H1 (cell line): ENCODE measurements around the gene USP20. TPM values are rescaled to one million over a fixed set of nuclear protein-coding genes. Genes with fewer than 3 reads are reported as not detected.
A peak's percentile ranks its signal among the peaks of the same experiment; 100 is the strongest.

Experiments used
- CTCF ChIA-PET: fragments of 300-600 bp; sonication (Branson Sonifier 250); formaldehyde crosslinking; loops from one replicate; lab custom pipeline; 2021; ENCODE audit not compliant: partially characterized antibody; lab: Charles Lee
- POLR2A ChIA-PET: fragments of 300-600 bp; sonication (Branson Sonifier 250); formaldehyde crosslinking; loops from one replicate; lab custom pipeline; 2021; ENCODE audit warnings: inconsistent platforms; ENCODE audit not compliant: partially characterized antibody; lab: Charles Lee
- DNase-seq, 2 experiments: peaks; one replicate each; pipeline versions ENCODE4 v3.0.0 to v3.0.0-alpha.2; 2010 to 2022; ENCODE audit warnings: low spot score in 2 of 2, low read depth in 1 of 2, mixed read lengths in 1 of 2
- FAIRE-seq: peaks from 2 replicates; lab custom pipeline; 2011; peaks lifted over from hg19 to GRCh38; lab: Jason Lieb, UNC
- H2AFZ ChIP-seq: 2 replicates; pipeline ENCODE4 v1.8.1; 2012; ENCODE audit warnings: low read length, inconsistent platforms
- H2AK5ac ChIP-seq: 2 replicates; pipeline ENCODE4 v1.6.1; 2013; ENCODE audit warnings: low read depth, low read length
- H2BK120ac ChIP-seq: replicated peaks from 2 replicates; pipeline ENCODE3; 2013; ENCODE audit warnings: low read depth, low read length, inconsistent platforms
- H2BK12ac ChIP-seq: 2 replicates; pipeline ENCODE4 v1.6.1; 2013; ENCODE audit warnings: low read depth, low read length
- H2BK15ac ChIP-seq: 2 replicates; pipeline ENCODE4 v1.6.1; 2013; ENCODE audit warnings: low read length
- H2BK20ac ChIP-seq: 2 replicates; pipeline ENCODE4 v1.6.1; 2013; ENCODE audit warnings: low read length
- H2BK5ac ChIP-seq: 2 replicates; pipeline ENCODE4 v1.6.1; 2013; ENCODE audit warnings: low read depth, low read length
- H3K14ac ChIP-seq: 2 replicates; pipeline ENCODE4 v1.6.1; 2013; ENCODE audit warnings: inconsistent platforms; ENCODE audit not compliant: insufficient read length
- H3K18ac ChIP-seq: 2 replicates; pipeline ENCODE4 v1.6.1; 2013; ENCODE audit warnings: low read length; ENCODE audit errors: extremely low read depth
- H3K23ac ChIP-seq: 2 replicates; pipeline ENCODE4 v1.6.1; 2013; ENCODE audit warnings: inconsistent platforms; ENCODE audit not compliant: insufficient read length
- H3K23me2 ChIP-seq: 2 replicates; pipeline ENCODE4 v1.6.1; 2013; ENCODE audit warnings: low read depth, low read length
- H3K27ac ChIP-seq: 2 replicates; pipeline ENCODE4 v1.6.1; 2011; ENCODE audit warnings: low read depth, low read length, inconsistent platforms
- H3K27me3 ChIP-seq, 4 experiments: replicated peaks in 1 of 4; 1 replicate in 1 of 4; 2 replicates in 3 of 4; pipeline versions ENCODE4 v1.6.1 to v1.8.1; 2011 to 2013; ENCODE audit warnings: low read length in 3 of 4, mild to moderate bottlenecking in 3 of 4, inconsistent platforms in 2 of 4, mixed read lengths in 2 of 4, moderate library complexity in 1 of 4; ENCODE audit not compliant: control insufficient read depth in 3 of 4, insufficient read depth in 3 of 4; ENCODE audit errors: extremely low read depth in 1 of 4
- H3K36me3 ChIP-seq, 4 experiments: 2 replicates each; pipeline versions ENCODE4 v1.6.1 to v1.8.1; 2011 to 2013; ENCODE audit warnings: mild to moderate bottlenecking in 4 of 4, low read length in 3 of 4, moderate library complexity in 2 of 4, control low read depth in 1 of 4, inconsistent platforms in 1 of 4; ENCODE audit not compliant: insufficient read depth in 4 of 4, control insufficient read depth in 2 of 4
- H3K4ac ChIP-seq: replicated peaks from 2 replicates; pipeline ENCODE3; 2013; ENCODE audit warnings: low read length, low read depth, mixed read lengths, inconsistent platforms; ENCODE audit not compliant: insufficient read length
- H3K4me1 ChIP-seq, 4 experiments: replicated peaks in 1 of 4; 1 replicate in 1 of 4; 2 replicates in 3 of 4; pipeline versions ENCODE4 v1.6.1 to v1.8.1; 2011 to 2013; ENCODE audit warnings: low read length in 3 of 4, inconsistent platforms in 2 of 4, mixed read lengths in 1 of 4; ENCODE audit not compliant: insufficient read depth in 4 of 4, control insufficient read depth in 3 of 4
- H3K4me2 ChIP-seq, 2 experiments: 2 replicates each; pipeline versions ENCODE4 v1.6.1 to v1.8.1; 2011 to 2013; ENCODE audit warnings: low read depth in 2 of 2, low read length in 2 of 2, control low read depth in 1 of 2, inconsistent platforms in 1 of 2, mild to moderate bottlenecking in 1 of 2; ENCODE audit not compliant: insufficient read depth in 1 of 2
- H3K4me3 ChIP-seq, 4 experiments: fragments of 200-600, 300-600 bp in 1 of 4; sonication (generic), shearing (Covaris generic), sonication (Bioruptor Twin) in 1 of 4; 2 replicates each; pipeline versions ENCODE4 v1.5.1 to v1.8.1; 2011 to 2016; ENCODE audit warnings: low read length in 4 of 4, low read depth in 3 of 4, control low read depth in 2 of 4, inconsistent platforms in 2 of 4, mild to moderate bottlenecking in 2 of 4, mixed read lengths in 1 of 4, moderate library complexity in 1 of 4; ENCODE audit not compliant: insufficient read depth in 2 of 4; ENCODE audit errors: extremely low read depth in 1 of 4
- H3K56ac ChIP-seq: replicated peaks from 2 replicates; pipeline ENCODE3; 2013; ENCODE audit warnings: low read depth, mild to moderate bottlenecking, mixed read lengths, low read length, inconsistent platforms; ENCODE audit not compliant: insufficient read length
- H3K79me1 ChIP-seq: 2 replicates; pipeline ENCODE4 v1.6.1; 2013; ENCODE audit warnings: low read depth, low read length, control low read depth
- H3K79me2 ChIP-seq, 2 experiments: 2 replicates each; pipeline versions ENCODE4 v1.6.1 to v1.8.1; 2012 to 2013; ENCODE audit warnings: low read length in 2 of 2, mild to moderate bottlenecking in 2 of 2, inconsistent platforms in 1 of 2; ENCODE audit not compliant: insufficient read depth in 2 of 2, control insufficient read depth in 1 of 2
- H3K9ac ChIP-seq, 4 experiments: replicated peaks in 1 of 4; 1 replicate in 1 of 4; 2 replicates in 3 of 4; pipeline versions ENCODE4 v1.6.1 to v1.8.1; 2011 to 2013; ENCODE audit warnings: low read depth in 3 of 4, low read length in 3 of 4, control low read depth in 2 of 4, mild to moderate bottlenecking in 2 of 4, moderate library complexity in 2 of 4, inconsistent platforms in 1 of 4; ENCODE audit errors: extremely low read depth in 1 of 4
- H3K9me3 ChIP-seq, 2 experiments: 2 replicates each; pipeline versions ENCODE4 v1.6.1 to v1.8.1; 2012 to 2013; ENCODE audit warnings: mild to moderate bottlenecking in 2 of 2, moderate library complexity in 2 of 2, control low read depth in 1 of 2, inconsistent platforms in 1 of 2, low read depth in 1 of 2, low read length in 1 of 2, mixed read lengths in 1 of 2; ENCODE audit not compliant: insufficient read depth in 2 of 2
- H4K20me1 ChIP-seq, 2 experiments: replicated peaks in 1 of 2; 2 replicates each; pipeline versions ENCODE3 to v1.8.1; 2011 to 2013; ENCODE audit warnings: inconsistent platforms in 2 of 2, low read length in 2 of 2, mild to moderate bottlenecking in 1 of 2; ENCODE audit not compliant: insufficient read depth in 2 of 2, control insufficient read depth in 1 of 2
- H4K5ac ChIP-seq: 2 replicates; pipeline ENCODE4 v1.6.1; 2013; ENCODE audit warnings: low read length, low read depth, mixed read lengths, inconsistent platforms; ENCODE audit not compliant: insufficient read length
- H4K8ac ChIP-seq: 2 replicates; pipeline ENCODE4 v1.8.0; 2013; ENCODE audit warnings: mild to moderate bottlenecking, moderate library complexity, low read length, inconsistent platforms; ENCODE audit not compliant: insufficient read depth; ENCODE audit errors: extremely low read depth
- H4K91ac ChIP-seq: replicated peaks from 2 replicates; pipeline ENCODE3; 2013; ENCODE audit warnings: low read length, mixed read lengths, inconsistent platforms; ENCODE audit not compliant: insufficient read length
- BACH1 ChIP-seq: IDR thresholded peaks from 2 replicates; pipeline ENCODE4 v1.6.1; 2012; ENCODE audit warnings: low read length, improper control_type of control experiment
- BRCA1 ChIP-seq: IDR thresholded peaks from 2 replicates; pipeline ENCODE4 v1.6.1; 2012; ENCODE audit warnings: low read depth, low read length, improper control_type of control experiment
- GTF2F1 ChIP-seq: IDR thresholded peaks from 2 replicates; pipeline ENCODE4 v1.6.1; 2012; ENCODE audit warnings: low read depth, low read length, improper control_type of control experiment, borderline replicate concordance
- POLR2AphosphoS5 ChIP-seq: IDR thresholded peaks from 2 replicates; pipeline ENCODE4 v1.6.1; 2011; ENCODE audit warnings: low read depth, low read length
- POU5F1 ChIP-seq: IDR thresholded peaks from 2 replicates; pipeline ENCODE4 v1.6.1; 2011; ENCODE audit warnings: low read depth, mild to moderate bottlenecking, low read length, moderate library complexity
- RNF2 ChIP-seq: fragments of 200-900, 300-1000 bp; sonication (generic); IDR thresholded peaks from 2 replicates; pipeline ENCODE4 v1.7.1; 2016; ENCODE audit warnings: borderline replicate concordance, low read depth, mild to moderate bottlenecking, antibody characterized with exemption, low read length; ENCODE audit not compliant: poor library complexity, severe bottlenecking; ENCODE audit errors: missing control alignments
- RXRA ChIP-seq: IDR thresholded peaks from 2 replicates; pipeline ENCODE4 v1.6.1; 2011; ENCODE audit warnings: low read depth, mild to moderate bottlenecking, low read length, moderate library complexity; ENCODE audit not compliant: insufficient read depth
- SP1 ChIP-seq: IDR thresholded peaks from 2 replicates; pipeline ENCODE4 v1.6.1; 2011; ENCODE audit warnings: low read depth, low read length
- SUZ12 ChIP-seq: fragments of 200-600 bp; sonication (generic); IDR thresholded peaks from 2 replicates; pipeline ENCODE4 v1.6.1; 2012; ENCODE audit warnings: mild to moderate bottlenecking, inconsistent platforms, low read length, moderate library complexity, mixed read lengths
- WGBS, 2 experiments: shearing (Covaris generic) in 1 of 2; methylation state at CpG; one replicate each; pipeline versions ENCODE4 v1.1.6 to v1.1.7; 2013 to 2015; ENCODE audit warnings: low lambda C conversion rate in 2 of 2, mixed read lengths in 2 of 2, inconsistent platforms in 1 of 2, low coverage in 1 of 2, missing lambda C conversion rate in 1 of 2; ENCODE audit not compliant: insufficient replicate concordance in 2 of 2, insufficient coverage in 1 of 2, insufficient read length in 1 of 2; ENCODE audit errors: extremely low coverage in 1 of 2, missing lambda C conversion rate in 1 of 2; 5-methylcytosine and 5-hydroxymethylcytosine counted together
- polyA plus RNA-seq, 7 experiments: library from polyadenylated mRNA; depleted of rRNA in 3 of 7; stranded (reverse) in 5 of 7; unstranded in 2 of 7; fragments of >200 nt in 5 of 7; fragments of 200-250 nt in 2 of 7; gene quantifications; 1 replicate in 5 of 7; 2 replicates in 1 of 7; 4 replicates in 1 of 7; pipeline versions ENCODE4 v1.2.1 to v1.2.3, GENCODE V29; 2011 to 2013; ENCODE audit warnings: missing spikeins in 2 of 7, mixed read lengths in 2 of 7
- total RNA-seq: library from RNA; stranded (reverse); fragmentation: NEBNext Ultra II Directional; extraction: Animal tissue kit (Norgen Biotek cat#: 25700); gene quantifications from 2 replicates; pipeline ENCODE4 v1.2.1, GENCODE V29; 2021
- TF ChIP-seq, protein P1 (sequence below), 3 experiments: IDR thresholded peaks; 1 replicate in 2 of 3; 2 replicates in 1 of 3; pipeline versions ENCODE4 v1.5.1 to v1.6.1; 2011; ENCODE audit warnings: low read length in 3 of 3, mild to moderate bottlenecking in 3 of 3, inconsistent platforms in 2 of 3, low read depth in 1 of 3, moderate library complexity in 1 of 3; ENCODE audit not compliant: insufficient read depth in 1 of 3; ENCODE audit errors: control extremely low read depth in 1 of 3
- TF ChIP-seq, protein P2 (sequence below): IDR thresholded peaks from 2 replicates; pipeline ENCODE4 v1.6.1; 2011; ENCODE audit warnings: low read depth, mild to moderate bottlenecking, low read length; ENCODE audit not compliant: insufficient read depth

The USP20 gene
- total and polyA plus RNA-seq, 2 of the 8 experiments (the other 6 are each of a cell fraction or from before 2014, with no cell fraction given) = 13.4 to 23.0 TPM

DNA sequence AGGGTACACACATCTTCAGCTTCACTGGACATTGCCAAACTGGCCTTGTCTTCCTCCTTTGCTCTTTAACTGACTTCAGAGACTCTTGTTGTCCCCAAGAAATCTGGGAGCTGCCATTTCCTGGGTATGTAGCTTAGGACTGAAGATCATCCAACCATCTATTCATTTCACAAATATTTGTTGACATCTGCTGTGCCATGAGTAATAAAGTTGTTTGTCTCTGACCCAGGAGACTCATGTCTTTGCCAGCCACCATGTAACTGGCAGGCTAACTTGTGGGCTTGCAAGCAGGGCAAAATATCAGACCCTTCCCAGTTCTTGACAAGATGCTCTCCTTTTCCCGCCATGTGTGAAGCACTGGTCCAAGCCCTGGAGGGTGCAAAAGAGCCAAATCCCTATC lies 49.4 kb upstream of the USP20 start:
- no peak overlapping the region for H4K8ac ChIP-seq
- H2BK15ac ChIP-seq = no peak overlapping the region
- H3K23me2 ChIP-seq = no peaks in the 10 kb centered on the region
- no peaks in the 10 kb centered on the region for H3K79me2 ChIP-seq
- no peak overlapping the region for H2AK5ac ChIP-seq
- no peak overlapping the region for H2BK5ac ChIP-seq
- peak overlapping the region in 1 of 4 experiments; percentile 51; a peak in 2 of 7 replicates for H3K9ac ChIP-seq
- H4K5ac ChIP-seq = no peak overlapping the region
- H3K9me3 ChIP-seq = no peaks in the 10 kb centered on the region
- no peak overlapping the region for H3K4me3 ChIP-seq
- H3K4ac ChIP-seq = no peak overlapping the region
- H2BK20ac ChIP-seq = no peak overlapping the region
- no peaks in the 10 kb centered on the region for H3K36me3 ChIP-seq
- no peaks in the 10 kb centered on the region for H3K4me1 ChIP-seq
- CTCF ChIA-PET = interaction anchor here (1.0 to 12.8 kb wide), 7 partner anchors 10 to 173 kb away, joined by 3 to 250 read pairs (median 11); no protein-coding TSS in a partner anchor
- no peaks in the 10 kb centered on the region for H3K27me3 ChIP-seq
- no peak overlapping the region for H2BK120ac ChIP-seq
- no peak overlapping the region for H3K18ac ChIP-seq
- H3K23ac ChIP-seq = no peak overlapping the region
- H4K91ac ChIP-seq = no peak overlapping the region
- H3K14ac ChIP-seq = no peak overlapping the region
- H3K27ac ChIP-seq = no peak overlapping the region
- WGBS, 2 experiments = 77% methylated on average over 1 of the region's 1 CpG; no CpG with 5 or more reads in 1 of the 2 experiments
- no peaks in the 10 kb centered on the region for H4K20me1 ChIP-seq
- no peak overlapping the region for H2AFZ ChIP-seq
- H3K4me2 ChIP-seq = no peak overlapping the region
- H2BK12ac ChIP-seq = no peak overlapping the region
- H3K79me1 ChIP-seq = no peaks in the 10 kb centered on the region
- no peak overlapping the region for H3K56ac ChIP-seq
- FAIRE-seq (no peak), DNase-seq (no peak)
- POLR2A ChIA-PET = interaction anchor here (2.1 kb wide), 1 partner anchor 48 kb away, joined by 4 read pairs; no protein-coding TSS in a partner anchor
- TF ChIP-seq, protein P1, sequence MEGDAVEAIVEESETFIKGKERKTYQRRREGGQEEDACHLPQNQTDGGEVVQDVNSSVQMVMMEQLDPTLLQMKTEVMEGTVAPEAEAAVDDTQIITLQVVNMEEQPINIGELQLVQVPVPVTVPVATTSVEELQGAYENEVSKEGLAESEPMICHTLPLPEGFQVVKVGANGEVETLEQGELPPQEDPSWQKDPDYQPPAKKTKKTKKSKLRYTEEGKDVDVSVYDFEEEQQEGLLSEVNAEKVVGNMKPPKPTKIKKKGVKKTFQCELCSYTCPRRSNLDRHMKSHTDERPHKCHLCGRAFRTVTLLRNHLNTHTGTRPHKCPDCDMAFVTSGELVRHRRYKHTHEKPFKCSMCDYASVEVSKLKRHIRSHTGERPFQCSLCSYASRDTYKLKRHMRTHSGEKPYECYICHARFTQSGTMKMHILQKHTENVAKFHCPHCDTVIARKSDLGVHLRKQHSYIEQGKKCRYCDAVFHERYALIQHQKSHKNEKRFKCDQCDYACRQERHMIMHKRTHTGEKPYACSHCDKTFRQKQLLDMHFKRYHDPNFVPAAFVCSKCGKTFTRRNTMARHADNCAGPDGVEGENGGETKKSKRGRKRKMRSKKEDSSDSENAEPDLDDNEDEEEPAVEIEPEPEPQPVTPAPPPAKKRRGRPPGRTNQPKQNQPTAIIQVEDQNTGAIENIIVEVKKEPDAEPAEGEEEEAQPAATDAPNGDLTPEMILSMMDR (IDR thresholded peaks at IDR 0.05; ENCODE audit: control extremely low read depth in 1 of 3, insufficient read depth in 1 of 3, low read depth in 1 of 3, low read length in 3 of 3) = no peak
- TF ChIP-seq GTF2F1 (no peak), RXRA (no peak), POLR2AphosphoS5 (no peak), RNF2 (no peak), SP1 (no peak), SUZ12 (no peak), BACH1 (no peak), BRCA1 (no peak), POU5F1 (no peak)
- TF ChIP-seq, protein P2, sequence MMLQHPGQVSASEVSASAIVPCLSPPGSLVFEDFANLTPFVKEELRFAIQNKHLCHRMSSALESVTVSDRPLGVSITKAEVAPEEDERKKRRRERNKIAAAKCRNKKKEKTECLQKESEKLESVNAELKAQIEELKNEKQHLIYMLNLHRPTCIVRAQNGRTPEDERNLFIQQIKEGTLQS = no peak
